Endodermal cell (in vitro differentiated cells): ENCODE data around the gene ACTMAP. TPM values are rescaled to one million over a fixed set of nuclear protein-coding genes. Genes with fewer than 3 reads are reported as not detected.

Experiments used
- DNase-seq: peaks from one replicate; pipeline ENCODE4 v3.0.0-alpha.2; 2017
- H3K27ac ChIP-seq: 2 replicates; pipeline ENCODE4 v1.5.1; 2013; ENCODE audit warnings: mild to moderate bottlenecking, low read depth, low read length, moderate library complexity
- H3K27me3 ChIP-seq: 2 replicates; pipeline ENCODE4 v1.6.1; 2013; ENCODE audit warnings: mild to moderate bottlenecking, low read length, moderate library complexity; ENCODE audit not compliant: insufficient read depth, control insufficient read depth, poor library complexity, severe bottlenecking
- H3K36me3 ChIP-seq: 2 replicates; pipeline ENCODE4 v1.7.0; 2013; ENCODE audit warnings: mild to moderate bottlenecking, low read length, moderate library complexity; ENCODE audit not compliant: control insufficient read depth, insufficient read depth
- H3K4me1 ChIP-seq: one replicate; pipeline ENCODE4 v1.7.0; 2013; ENCODE audit warnings: low read length; ENCODE audit not compliant: control insufficient read depth, insufficient read depth
- H3K4me3 ChIP-seq: 2 replicates; pipeline ENCODE4 v1.5.1; 2013; ENCODE audit warnings: mild to moderate bottlenecking, low read length, moderate library complexity
- H3K9ac ChIP-seq: 2 replicates; pipeline ENCODE4 v1.6.1; 2013; ENCODE audit warnings: mild to moderate bottlenecking, low read length, moderate library complexity; ENCODE audit not compliant: poor library complexity, severe bottlenecking; ENCODE audit errors: extremely low read depth
- H3K9me3 ChIP-seq: 2 replicates; pipeline ENCODE4 v1.6.1; 2013; ENCODE audit warnings: mild to moderate bottlenecking, low read length, moderate library complexity; ENCODE audit not compliant: control insufficient read depth
- H3K27ac Mint-ChIP-seq: 2 replicates; pipeline ENCODE4 v1.8.0; 2020; ENCODE audit warnings: mixed read lengths
- H3K27me3 Mint-ChIP-seq: 2 replicates; pipeline ENCODE4 v1.8.0; 2021; ENCODE audit warnings: mild to moderate bottlenecking, mixed read lengths; ENCODE audit not compliant: insufficient read depth
- H3K36me3 Mint-ChIP-seq: 2 replicates; pipeline ENCODE4 v1.8.0; 2020; ENCODE audit warnings: low read depth, mixed read lengths
- H3K4me1 Mint-ChIP-seq: 2 replicates; pipeline ENCODE4 v1.8.0; 2020; ENCODE audit warnings: mixed read lengths
- H3K4me3 Mint-ChIP-seq: 2 replicates; pipeline ENCODE4 v1.8.0; 2020; ENCODE audit warnings: mild to moderate bottlenecking, moderate library complexity, mixed read lengths
- H3K9me3 Mint-ChIP-seq: 2 replicates; pipeline ENCODE4 v1.8.0; 2020; ENCODE audit warnings: mild to moderate bottlenecking, mixed read lengths
- CTCF ChIP-seq: fragments of 200-600 bp; sonication (generic); conservative IDR thresholded peaks from 2 replicates; pipeline ENCODE4 v1.5.0; 2021; ENCODE audit warnings: antibody characterized with exemption, mild to moderate bottlenecking
- WGBS, 2 experiments: methylation state at CpG; one replicate each; pipeline versions ENCODE4 v1.1.5 to v1.1.7; 2013; ENCODE audit warnings: missing lambda C conversion rate in 2 of 2, mixed read lengths in 1 of 2; ENCODE audit not compliant: insufficient coverage in 1 of 2, insufficient read length in 1 of 2; 5-methylcytosine and 5-hydroxymethylcytosine counted together
- total RNA-seq, 2 donors: library from RNA; stranded (reverse); fragmentation: NEBNext Ultra II Directional in 1 of 2; extraction: Animal tissue kit (Norgen Biotek cat#: 25700) in 1 of 2; gene quantifications; 2 replicates in 1 of 2; 3 replicates in 1 of 2; pipeline ENCODE4 v1.2.1, GENCODE V29; 2021

The ACTMAP gene
- total RNA-seq, 2 donors from 2014 or later: 26.0 to 34.3 TPM

GRCh38 chr19:40692212-40692551 is 58.1 kb downstream of the ACTMAP start:
- H3K27ac Mint-ChIP-seq: no peak overlapping the region
- H3K36me3 Mint-ChIP-seq: peaks cover 22% of the 10 kb centered on the region
- no peak for TF ChIP-seq CTCF
- H3K9me3 Mint-ChIP-seq: no peaks in the 10 kb centered on the region
- Histone ChIP-seq H3K9ac (no peak overlapping the region), H3K9me3 (no peaks in the 10 kb centered on the region), H3K27me3 (no peaks in the 10 kb centered on the region), H3K4me1 (no peaks in the 10 kb centered on the region), H3K27ac (no peak overlapping the region), H3K4me3 (no peak overlapping the region), H3K36me3 (peaks cover 18% of the 10 kb centered on the region)
- no peaks in the 10 kb centered on the region for H3K27me3 Mint-ChIP-seq
- WGBS, 2 experiments: 95 to 100% methylated on average over 1 to 13 of the region's 14 CpGs
- no peak for DNase-seq
- H3K4me3 Mint-ChIP-seq: no peak overlapping the region
- peaks cover 2% of the 10 kb centered on the region for H3K4me1 Mint-ChIP-seq

- WGBS, 2 experiments: 82 to 88% methylated on average over 13 to 19 of the region's 24 CpGs
- Mint-ChIP-seq H3K4me1 (peaks cover 2% of the 10 kb centered on the region), H3K9me3 (no peaks in the 10 kb centered on the region), H3K27ac (peak overlapping the region; percentile 52), H3K27me3 (no peaks in the 10 kb centered on the region), H3K36me3 (peaks cover 17% of the 10 kb centered on the region), H3K4me3 (no peak overlapping the region)
- peak overlapping the region; percentile 69 for H3K9ac ChIP-seq
- TF ChIP-seq CTCF: no peak
- no peaks in the 10 kb centered on the region for H3K9me3 ChIP-seq
- H3K4me3 ChIP-seq: peak overlapping the region; percentile 78
- H3K36me3 ChIP-seq: peaks cover 14% of the 10 kb centered on the region
- peak; percentile 65 for DNase-seq
- no peaks in the 10 kb centered on the region for H3K4me1 ChIP-seq
- no peaks in the 10 kb centered on the region for H3K27me3 ChIP-seq
- H3K27ac ChIP-seq: peak overlapping the region; percentile 3
Measured at GRCh38 chr19:40691421-40692211, 58.7 kb downstream of the ACTMAP start.

Other genes with a start within 250 kb of the ACTMAP start
- gene SHKBP1, start 173.6 kb downstream of the ACTMAP start, total RNA-seq: 100 to 1,000 TPM; 110 TPM
- gene LTBP4, start 149.1 kb downstream of the ACTMAP start, total RNA-seq: 100 to 1,000 TPM; 104 to 133 TPM
- 10 to 100 TPM; 32.7 to 46.9 TPM for gene NUMBL, start 59.8 kb downstream of the ACTMAP start, total RNA-seq
- gene COQ8B, start 33.6 kb downstream of the ACTMAP start, total RNA-seq: 10 to 100 TPM; 45.6 to 49.8 TPM
- 10 to 100 TPM in 1 of 2 donors, 1 to 10 TPM in 1; 9.9 to 11.1 TPM for gene ITPKC, start 33.4 kb downstream of the ACTMAP start, total RNA-seq
- 100 to 1,000 TPM; 160 to 199 TPM for gene SNRPA, start 726 bp upstream of the ACTMAP start, total RNA-seq
- not detected for gene MIA, start 25.0 kb upstream of the ACTMAP start, total RNA-seq
- 10 to 100 TPM; 29.2 to 34.1 TPM for gene RAB4B, start 27.8 kb upstream of the ACTMAP start, total RNA-seq
- gene EGLN2, start 48.7 kb upstream of the ACTMAP start, total RNA-seq: 10 to 100 TPM; 87.4 to 99.8 TPM
- not detected for gene CYP2A6, start 100.0 kb upstream of the ACTMAP start, total RNA-seq
- gene CYP2A7, start 131.8 kb upstream of the ACTMAP start, total RNA-seq: not detected
- under 1 TPM in 1 of 2 donors, not detected in 1; 0.75 TPM for gene CYP2B6, start 240.8 kb upstream of the ACTMAP start, total RNA-seq